ENCODE results near the gene SPDYE4. TPM values are rescaled to one million over a fixed set of nuclear protein-coding genes. Genes with fewer than 3 reads are reported as not detected.

SPDYE4 gene
- total RNA-seq, 1 experiment from 2014 or later = not detected

DNA sequence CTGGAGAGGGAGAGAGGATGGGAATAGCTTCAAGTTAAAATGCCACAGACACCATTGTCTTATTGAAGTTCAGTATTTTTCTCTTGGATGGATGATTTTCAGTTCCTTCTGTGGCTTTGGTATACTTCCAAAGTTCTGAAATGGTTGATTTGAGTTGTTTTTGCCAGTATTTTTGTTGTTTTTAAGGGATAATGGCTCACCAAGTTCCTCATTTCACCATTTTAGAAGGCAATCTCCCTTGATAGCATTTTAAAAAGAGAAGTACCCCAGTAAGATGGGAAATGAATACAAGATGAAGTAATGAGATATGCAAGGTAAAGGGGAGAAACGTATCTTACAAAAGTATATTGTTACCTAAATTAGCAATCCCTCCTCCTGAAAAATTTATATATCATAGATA lies 18.5 kb upstream of the SPDYE4 start (continued):
- TF ChIP-seq ETV6 (CRISPR knock-in tag; IDR thresholded peaks at IDR 0.05) (no peak), TP53 (CRISPR knock-in tag; IDR thresholded peaks at IDR 0.05) (no peak), NFE2L1 (CRISPR knock-in tag; IDR thresholded peaks at IDR 0.05) (no peak), OVOL2 (CRISPR knock-in tag; IDR thresholded peaks at IDR 0.05; ENCODE audit: borderline replicate concordance) (no peak), TCF7 (CRISPR knock-in tag; IDR thresholded peaks at IDR 0.05; ENCODE audit: low read depth) (no peak), ZNF317 (CRISPR knock-in tag; IDR thresholded peaks at IDR 0.05; ENCODE audit: borderline replicate concordance, low read depth) (no peak), TEAD4 (CRISPR knock-in tag; IDR thresholded peaks at IDR 0.05) (no peak)
- TF ChIP-seq, protein P1, sequence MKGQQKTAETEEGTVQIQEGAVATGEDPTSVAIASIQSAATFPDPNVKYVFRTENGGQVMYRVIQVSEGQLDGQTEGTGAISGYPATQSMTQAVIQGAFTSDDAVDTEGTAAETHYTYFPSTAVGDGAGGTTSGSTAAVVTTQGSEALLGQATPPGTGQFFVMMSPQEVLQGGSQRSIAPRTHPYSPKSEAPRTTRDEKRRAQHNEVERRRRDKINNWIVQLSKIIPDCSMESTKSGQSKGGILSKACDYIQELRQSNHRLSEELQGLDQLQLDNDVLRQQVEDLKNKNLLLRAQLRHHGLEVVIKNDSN (CRISPR knock-in tag; IDR thresholded peaks at IDR 0.05) = no peak
- TF ChIP-seq, protein P2, sequence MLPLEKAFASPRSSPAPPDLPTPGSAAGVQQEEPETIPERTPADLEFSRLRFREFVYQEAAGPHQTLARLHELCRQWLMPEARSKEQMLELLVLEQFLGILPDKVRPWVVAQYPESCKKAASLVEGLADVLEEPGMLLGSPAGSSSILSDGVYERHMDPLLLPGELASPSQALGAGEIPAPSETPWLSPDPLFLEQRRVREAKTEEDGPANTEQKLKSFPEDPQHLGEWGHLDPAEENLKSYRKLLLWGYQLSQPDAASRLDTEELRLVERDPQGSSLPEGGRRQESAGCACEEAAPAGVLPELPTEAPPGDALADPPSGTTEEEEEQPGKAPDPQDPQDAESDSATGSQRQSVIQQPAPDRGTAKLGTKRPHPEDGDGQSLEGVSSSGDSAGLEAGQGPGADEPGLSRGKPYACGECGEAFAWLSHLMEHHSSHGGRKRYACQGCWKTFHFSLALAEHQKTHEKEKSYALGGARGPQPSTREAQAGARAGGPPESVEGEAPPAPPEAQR (CRISPR knock-in tag; IDR thresholded peaks at IDR 0.05) = no peak
- TF ChIP-seq, protein P3, sequence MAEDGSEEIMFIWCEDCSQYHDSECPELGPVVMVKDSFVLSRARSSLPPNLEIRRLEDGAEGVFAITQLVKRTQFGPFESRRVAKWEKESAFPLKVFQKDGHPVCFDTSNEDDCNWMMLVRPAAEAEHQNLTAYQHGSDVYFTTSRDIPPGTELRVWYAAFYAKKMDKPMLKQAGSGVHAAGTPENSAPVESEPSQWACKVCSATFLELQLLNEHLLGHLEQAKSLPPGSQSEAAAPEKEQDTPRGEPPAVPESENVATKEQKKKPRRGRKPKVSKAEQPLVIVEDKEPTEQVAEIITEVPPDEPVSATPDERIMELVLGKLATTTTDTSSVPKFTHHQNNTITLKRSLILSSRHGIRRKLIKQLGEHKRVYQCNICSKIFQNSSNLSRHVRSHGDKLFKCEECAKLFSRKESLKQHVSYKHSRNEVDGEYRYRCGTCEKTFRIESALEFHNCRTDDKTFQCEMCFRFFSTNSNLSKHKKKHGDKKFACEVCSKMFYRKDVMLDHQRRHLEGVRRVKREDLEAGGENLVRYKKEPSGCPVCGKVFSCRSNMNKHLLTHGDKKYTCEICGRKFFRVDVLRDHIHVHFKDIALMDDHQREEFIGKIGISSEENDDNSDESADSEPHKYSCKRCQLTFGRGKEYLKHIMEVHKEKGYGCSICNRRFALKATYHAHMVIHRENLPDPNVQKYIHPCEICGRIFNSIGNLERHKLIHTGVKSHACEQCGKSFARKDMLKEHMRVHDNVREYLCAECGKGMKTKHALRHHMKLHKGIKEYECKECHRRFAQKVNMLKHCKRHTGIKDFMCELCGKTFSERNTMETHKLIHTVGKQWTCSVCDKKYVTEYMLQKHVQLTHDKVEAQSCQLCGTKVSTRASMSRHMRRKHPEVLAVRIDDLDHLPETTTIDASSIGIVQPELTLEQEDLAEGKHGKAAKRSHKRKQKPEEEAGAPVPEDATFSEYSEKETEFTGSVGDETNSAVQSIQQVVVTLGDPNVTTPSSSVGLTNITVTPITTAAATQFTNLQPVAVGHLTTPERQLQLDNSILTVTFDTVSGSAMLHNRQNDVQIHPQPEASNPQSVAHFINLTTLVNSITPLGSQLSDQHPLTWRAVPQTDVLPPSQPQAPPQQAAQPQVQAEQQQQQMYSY (CRISPR knock-in tag; IDR thresholded peaks at IDR 0.05) = no peak

DNA sequence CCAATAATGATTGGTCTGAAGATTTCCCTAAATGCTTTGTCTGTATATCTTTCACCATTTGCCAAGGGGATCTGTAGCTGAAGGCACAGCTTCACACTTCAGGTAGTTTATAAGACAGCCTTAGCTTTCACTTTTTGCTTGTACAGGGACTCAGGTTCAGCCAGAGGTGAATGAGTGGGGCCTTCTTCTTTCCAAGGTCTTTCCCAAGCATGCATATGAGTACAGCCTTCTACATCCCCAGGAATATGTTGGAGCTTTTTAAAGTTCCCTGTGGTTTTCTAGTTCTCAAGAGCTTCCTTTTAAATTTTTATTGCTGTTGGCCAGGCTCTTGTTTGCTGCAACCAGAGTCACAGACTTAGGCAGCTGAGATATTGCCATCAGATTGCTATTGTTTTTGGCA lies 17.9 kb upstream of the SPDYE4 start:
- Mint-ChIP-seq H3K27me3 (ENCODE audit: low read depth) (no peaks in the 10 kb centered on the region; the same call in 1 of the 2 replicates), H3K4me3 (no peak overlapping the region), H3K9me3 (no peaks in the 10 kb centered on the region), H3K36me3 (no peaks in the 10 kb centered on the region), H3K4me1 (peaks cover 5% of the 10 kb centered on the region; the same call in 1 of the 2 replicates), H3K27ac (no peak overlapping the region)
- TF ChIP-seq NFYB (CRISPR knock-in tag; conservative IDR thresholded peaks at IDR 0.05; ENCODE audit: low read depth) (no peak), GTF2I (CRISPR knock-in tag; conservative IDR thresholded peaks at IDR 0.05) (no peak), IRF2 (CRISPR knock-in tag; IDR thresholded peaks at IDR 0.05; ENCODE audit: borderline replicate concordance, low read depth) (no peak), RELA (CRISPR knock-in tag; IDR thresholded peaks at IDR 0.05; ENCODE audit: borderline replicate concordance) (no peak), FOXK1 (CRISPR knock-in tag; IDR thresholded peaks at IDR 0.05) (no peak), SOX15 (CRISPR knock-in tag; IDR thresholded peaks at IDR 0.05) (no peak), ESRRA (CRISPR knock-in tag; IDR thresholded peaks at IDR 0.05; ENCODE audit: borderline replicate concordance) (no peak), ZNF138 (CRISPR knock-in tag; conservative IDR thresholded peaks at IDR 0.05) (no peak), GRHL2 (CRISPR knock-in tag; IDR thresholded peaks at IDR 0.05; ENCODE audit: insufficient replicate concordance, severe bottlenecking) (no peak), ZBTB21 (CRISPR knock-in tag; IDR thresholded peaks at IDR 0.05; ENCODE audit: borderline replicate concordance) (no peak), KAT7 (CRISPR knock-in tag; IDR thresholded peaks at IDR 0.05; ENCODE audit: borderline replicate concordance) (no peak), ZNF423 (CRISPR knock-in tag; IDR thresholded peaks at IDR 0.05) (no peak), GABPB1 (CRISPR knock-in tag; IDR thresholded peaks at IDR 0.05) (no peak)
- TF ChIP-seq, protein P4, sequence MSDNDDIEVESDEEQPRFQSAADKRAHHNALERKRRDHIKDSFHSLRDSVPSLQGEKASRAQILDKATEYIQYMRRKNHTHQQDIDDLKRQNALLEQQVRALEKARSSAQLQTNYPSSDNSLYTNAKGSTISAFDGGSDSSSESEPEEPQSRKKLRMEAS (CRISPR knock-in tag; IDR thresholded peaks at IDR 0.05) = no peak
- POLR2A ChIA-PET = no interaction called here
- ATAC-seq = no peak
- DNase-seq (ENCODE audit: low spot score) = no peak
- CTCF ChIA-PET = interaction anchor here (0.9 to 2.0 kb wide), 3 partner anchors 10 to 67 kb away, joined by 3 to 14 read pairs (median 4); no protein-coding TSS in a partner anchor

Data from WTC11 (cell line).